A549 treated with AZD9567 at 1 μM for 4 hours (cell line): ENCODE results near the gene MDK. TPM values are rescaled to one million over a fixed set of nuclear protein-coding genes. Genes with fewer than 3 reads are reported as not detected.

Experiments used
- total RNA-seq: library from RNA; stranded (reverse); fragments of 200-300 nt; extraction: Qiagen RNA extraction; gene quantifications from 5 replicates; pipeline ENCODE4 v1.2.3, GENCODE V29; 2022; ENCODE audit not compliant: insufficient read depth

The MDK gene
- total RNA-seq = 18.1 to 24.5 TPM (median 18.9 TPM) in 5 replicates

GRCh38 chr11:46381048-46381818, at the start of gene MDK:
TSS of gene MDK (plus strand) at chr11:46381669. CDS start at chr11:46382058, 389 bp downstream.

GRCh38 chr11:46346886-46347636, 34.4 kb upstream of the MDK start, which contains the start of gene DGKZ:
TSS of gene DGKZ (plus strand) at chr11:46347463. CDS start at chr11:46347660, 197 bp downstream.

DNA sequence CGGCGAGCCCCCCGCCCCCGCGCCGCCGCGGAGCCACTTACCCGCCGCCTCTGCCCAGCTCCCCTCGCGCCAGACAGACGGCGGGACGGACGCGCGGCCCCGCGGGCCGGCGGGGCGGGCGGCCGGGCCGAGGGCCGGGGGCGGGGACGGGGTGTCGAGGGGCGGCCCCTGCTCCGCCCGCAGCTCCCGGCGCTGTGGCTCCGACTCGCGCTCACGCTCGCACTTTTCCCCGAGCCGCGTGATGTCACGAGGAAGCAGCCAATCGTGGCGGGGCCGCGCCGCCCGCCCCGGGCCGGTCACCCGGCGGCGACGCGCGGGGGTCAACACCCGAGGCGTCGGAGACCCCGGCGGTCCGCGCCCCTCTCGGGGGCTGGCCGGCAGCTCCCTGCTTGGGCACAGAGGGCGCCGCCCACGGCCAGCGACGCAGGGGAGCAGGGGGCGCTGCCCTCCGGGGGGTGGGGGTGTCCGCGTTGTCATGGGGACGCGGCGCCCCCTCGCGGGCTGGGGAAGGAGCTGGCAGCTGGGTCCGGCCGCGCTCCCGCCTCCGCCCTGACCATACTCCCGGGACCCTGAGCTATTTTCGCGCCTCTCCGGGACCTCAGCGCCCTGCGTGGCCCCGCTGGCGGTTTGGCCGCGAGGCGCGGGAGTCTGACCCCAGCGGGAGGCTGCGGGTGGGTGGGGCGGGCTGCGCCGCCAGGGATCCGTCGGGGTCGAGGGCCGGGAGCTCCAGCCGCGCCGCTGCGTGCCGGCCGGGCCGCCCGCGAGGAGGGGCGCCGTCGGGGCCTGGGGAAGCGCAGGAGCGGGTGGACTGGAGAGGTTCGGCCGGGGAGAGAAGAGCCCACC, 10.3 kb downstream of the MDK start, which contains the start of gene CHRM4:
TSS of gene CHRM4 (minus strand) at position 199 of the 843 bp plus-strand sequence. CDS start 5,219 bp downstream, outside the sequence.

Other genes with a start within 250 kb of the MDK start
- 2.9 to 6.3 TPM (median 3.3 TPM) in 5 replicates for gene CREB3L1, start 104.0 kb upstream of the MDK start, total RNA-seq
- 34.8 to 53.0 TPM (median 51.7 TPM) in 5 replicates for gene DGKZ, start 34.2 kb upstream of the MDK start, total RNA-seq
- 0.45 to 1.4 TPM (median 0.63 TPM) in 5 replicates for gene CHRM4, start 10.1 kb downstream of the MDK start, total RNA-seq
- 15.8 to 29.3 TPM (median 16.3 TPM) in 5 replicates for gene AMBRA1, start 212.4 kb downstream of the MDK start, total RNA-seq
- 4.9 to 5.5 TPM (median 5.2 TPM) in 5 replicates for gene HARBI1, start 235.6 kb downstream of the MDK start, total RNA-seq
- gene ATG13, start 235.9 kb downstream of the MDK start, total RNA-seq = 34.2 to 58.2 TPM (median 56.4 TPM) in 5 replicates